BLaER1 (cell line): ENCODE data around the gene AFAP1.

Experiments
- H3K27ac ChIP-seq: shearing (Covaris generic); formaldehyde crosslinking; 2 replicates; pipeline ENCODE4 v1.8.1; 2022
- H3K27me3 ChIP-seq: shearing (Covaris generic); formaldehyde crosslinking; 2 replicates; pipeline ENCODE4 v1.8.1; 2022
- H3K36me3 ChIP-seq: shearing (Covaris generic); formaldehyde crosslinking; 2 replicates; pipeline ENCODE4 v1.8.1; 2022
- H3K4me1 ChIP-seq: shearing (Covaris generic); formaldehyde crosslinking; 2 replicates; pipeline ENCODE4 v1.8.1; 2022
- H3K4me2 ChIP-seq: shearing (Covaris generic); formaldehyde crosslinking; 2 replicates; pipeline ENCODE4 v1.8.1; 2022
- H3K4me3 ChIP-seq: shearing (Covaris generic); formaldehyde crosslinking; 2 replicates; pipeline ENCODE4 v1.8.1; 2022
- H3K9ac ChIP-seq: shearing (Covaris generic); formaldehyde crosslinking; 2 replicates; pipeline ENCODE4 v1.8.1; 2022
- H3K9me3 ChIP-seq: shearing (Covaris generic); formaldehyde crosslinking; 2 replicates; pipeline ENCODE4 v1.8.1; 2022
- H4K20me1 ChIP-seq: shearing (Covaris generic); formaldehyde crosslinking; 2 replicates; pipeline ENCODE4 v1.8.1; 2022
- Cebpa-rat ChIP-seq: shearing (Covaris generic); IDR thresholded peaks from 2 replicates; pipeline ENCODE4 v1.8.1; 2022

Gene AFAP1

GRCh38 chr4:7868892-7869471 is 70.7 kb downstream of the AFAP1 start:
- no peak for TF ChIP-seq Cebpa-rat
- H3K27me3 ChIP-seq, result no peaks in the 10 kb centered on the region
- H3K9me3 ChIP-seq, result no peaks in the 10 kb centered on the region; the same call in 1 of the 2 replicates
- no peaks in the 10 kb centered on the region for H4K20me1 ChIP-seq
- peaks cover 22% of the 10 kb centered on the region; the same call in 1 of the 2 replicates for H3K36me3 ChIP-seq
- peaks cover 13% of the 10 kb centered on the region for H3K4me1 ChIP-seq
- no peak overlapping the region for H3K4me3 ChIP-seq
- no peak overlapping the region for H3K27ac ChIP-seq
- H3K4me2 ChIP-seq, result no peak overlapping the region
- no peak overlapping the region for H3K9ac ChIP-seq

GRCh38 chr4:7868436-7868775 is 71.3 kb downstream of the AFAP1 start:
- TF ChIP-seq Cebpa-rat, result no peak
- Histone ChIP-seq H4K20me1 (no peaks in the 10 kb centered on the region), H3K9ac (no peak overlapping the region), H3K4me1 (peaks cover 13% of the 10 kb centered on the region), H3K36me3 (peaks cover 22% of the 10 kb centered on the region; the same call in 1 of the 2 replicates), H3K4me2 (no peak overlapping the region), H3K4me3 (no peak overlapping the region), H3K27ac (no peak overlapping the region), H3K27me3 (no peaks in the 10 kb centered on the region), H3K9me3 (no peaks in the 10 kb centered on the region; the same call in 1 of the 2 replicates)

GRCh38 chr4:7867701-7868435 is 71.8 kb downstream of the AFAP1 start:
- Histone ChIP-seq H3K4me2 (no peak overlapping the region), H3K4me1 (peaks cover 13% of the 10 kb centered on the region), H4K20me1 (no peaks in the 10 kb centered on the region), H3K36me3 (peaks cover 22% of the 10 kb centered on the region; the same call in 1 of the 2 replicates), H3K9me3 (no peaks in the 10 kb centered on the region; the same call in 1 of the 2 replicates), H3K4me3 (no peak overlapping the region), H3K27me3 (no peaks in the 10 kb centered on the region), H3K9ac (no peak overlapping the region), H3K27ac (no peak overlapping the region)
- TF ChIP-seq Cebpa-rat, result no peak

GRCh38 chr4:7867191-7867590 is 72.5 kb downstream of the AFAP1 start:
- Histone ChIP-seq H4K20me1 (no peaks in the 10 kb centered on the region), H3K9me3 (no peaks in the 10 kb centered on the region; the same call in 1 of the 2 replicates), H3K9ac (no peak overlapping the region), H3K4me1 (peaks cover 9% of the 10 kb centered on the region), H3K27ac (no peak overlapping the region), H3K4me3 (no peak overlapping the region), H3K27me3 (no peaks in the 10 kb centered on the region), H3K36me3 (peaks cover 22% of the 10 kb centered on the region; the same call in 1 of the 2 replicates), H3K4me2 (no peak overlapping the region)
- no peak for TF ChIP-seq Cebpa-rat

- Histone ChIP-seq H3K27ac (no peak overlapping the region), H3K4me1 (no peaks in the 10 kb centered on the region), H3K4me3 (no peak overlapping the region), H4K20me1 (no peaks in the 10 kb centered on the region), H3K36me3 (peaks cover 12% of the 10 kb centered on the region; the same call in 1 of the 2 replicates), H3K9me3 (no peaks in the 10 kb centered on the region; the same call in 1 of the 2 replicates), H3K4me2 (no peak overlapping the region), H3K9ac (no peak overlapping the region), H3K27me3 (no peaks in the 10 kb centered on the region)
- no peak for TF ChIP-seq Cebpa-rat
Measured at GRCh38 chr4:7865533-7865932, 74.1 kb downstream of the AFAP1 start.

DNA sequence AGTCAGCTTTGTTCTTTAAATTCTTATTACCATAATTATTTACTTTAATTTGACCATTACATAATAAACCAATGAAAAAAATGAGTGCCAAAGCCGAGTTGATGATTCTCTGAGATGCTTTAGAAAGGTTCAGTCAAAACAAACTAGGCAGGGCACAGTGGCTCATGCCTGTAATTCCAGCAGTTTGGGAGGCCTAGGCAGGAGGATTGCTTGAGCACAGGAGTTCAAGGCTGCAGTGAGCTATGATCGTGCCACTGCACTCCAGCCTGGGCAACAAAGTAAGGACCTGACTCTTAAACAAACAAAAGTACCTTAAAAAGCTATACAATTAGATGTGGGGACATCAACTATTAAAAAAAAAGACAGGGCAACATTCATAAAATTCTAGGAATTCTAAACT is 75.0 kb downstream of the AFAP1 start:
- Histone ChIP-seq H3K4me1 (no peaks in the 10 kb centered on the region), H4K20me1 (no peaks in the 10 kb centered on the region), H3K27me3 (no peaks in the 10 kb centered on the region), H3K9ac (no peak overlapping the region), H3K9me3 (no peaks in the 10 kb centered on the region), H3K4me2 (no peak overlapping the region), H3K4me3 (no peak overlapping the region), H3K36me3 (peaks cover 11% of the 10 kb centered on the region; the same call in 1 of the 2 replicates), H3K27ac (no peak overlapping the region)
- no peak for TF ChIP-seq Cebpa-rat

DNA sequence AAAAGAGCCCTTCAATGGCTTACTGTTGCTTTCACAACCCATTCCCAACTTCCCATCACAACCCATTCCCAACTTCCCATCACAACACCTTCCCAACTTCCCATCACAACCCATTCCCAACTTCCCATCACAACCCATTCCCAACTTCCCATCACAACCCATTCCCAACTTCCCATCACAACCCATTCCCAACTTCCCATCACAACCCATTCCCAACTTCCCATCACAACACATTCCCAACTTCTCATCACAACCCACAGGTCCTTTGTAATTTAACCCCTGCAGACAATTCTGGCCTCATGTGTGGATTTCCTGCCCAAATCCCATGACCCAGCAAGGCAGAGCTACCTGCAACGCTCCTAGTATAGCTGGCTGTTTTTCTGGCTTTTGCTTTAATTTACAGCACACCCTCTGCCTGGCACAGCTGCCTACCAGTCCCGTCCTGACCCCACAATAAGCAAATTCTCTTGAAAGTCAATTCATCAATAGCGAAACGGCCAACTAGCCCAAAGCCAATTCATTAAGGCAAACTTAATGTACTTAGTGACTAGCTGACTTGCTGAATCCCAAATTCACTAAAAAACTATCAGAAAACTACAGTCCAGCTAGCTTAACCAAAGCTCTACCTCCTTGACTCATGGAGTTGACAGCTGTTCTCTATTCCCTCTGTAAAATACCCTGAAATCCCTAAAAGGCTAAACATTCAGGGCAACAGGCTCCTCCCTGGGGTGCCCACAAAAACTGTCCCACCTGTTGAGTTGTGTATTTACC is 75.6 kb downstream of the AFAP1 start:
- H3K9me3 ChIP-seq, result no peaks in the 10 kb centered on the region
- H4K20me1 ChIP-seq, result no peaks in the 10 kb centered on the region
- H3K4me2 ChIP-seq, result no peak overlapping the region
- H3K4me1 ChIP-seq, result no peaks in the 10 kb centered on the region
- peaks cover 11% of the 10 kb centered on the region; the same call in 1 of the 2 replicates for H3K36me3 ChIP-seq
- TF ChIP-seq Cebpa-rat, result no peak
- no peaks in the 10 kb centered on the region for H3K27me3 ChIP-seq
- H3K9ac ChIP-seq, result no peak overlapping the region
- no peak overlapping the region for H3K27ac ChIP-seq
- H3K4me3 ChIP-seq, result no peak overlapping the region

DNA sequence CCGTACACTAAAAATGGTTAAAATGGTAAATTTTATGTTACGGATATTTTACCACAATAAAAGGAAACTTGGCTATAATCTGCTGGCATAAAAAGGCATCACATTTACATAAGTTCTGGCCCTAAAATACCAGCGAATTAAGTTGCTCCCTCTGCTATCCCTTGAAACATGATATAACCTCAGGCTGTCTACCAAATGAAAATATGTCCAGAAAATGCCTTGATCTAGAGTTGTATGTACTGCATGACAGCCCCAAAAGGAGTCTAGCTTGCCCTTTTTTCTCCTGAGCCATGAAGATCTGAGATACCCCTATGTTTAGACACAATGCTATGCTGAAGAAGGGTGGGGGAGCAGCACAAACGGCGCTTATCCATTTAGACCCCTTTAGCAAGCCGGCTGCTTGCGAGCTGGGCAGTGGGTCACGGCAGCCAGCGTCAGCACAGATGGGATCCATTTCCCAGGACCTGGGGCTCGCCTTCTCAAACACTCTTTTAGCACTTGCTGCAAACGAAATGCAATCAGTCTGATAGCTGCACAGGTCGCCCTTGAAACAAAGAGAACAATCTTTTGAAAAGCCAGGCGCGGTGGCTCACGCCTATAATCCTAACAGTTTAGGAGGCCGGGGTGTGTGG is 77.0 kb downstream of the AFAP1 start:
- Histone ChIP-seq H3K4me1 (no peaks in the 10 kb centered on the region), H3K27ac (no peak overlapping the region), H3K4me2 (no peak overlapping the region), H3K9ac (no peak overlapping the region), H4K20me1 (no peaks in the 10 kb centered on the region), H3K36me3 (peaks cover 11% of the 10 kb centered on the region; the same call in 1 of the 2 replicates), H3K9me3 (no peaks in the 10 kb centered on the region), H3K27me3 (no peaks in the 10 kb centered on the region), H3K4me3 (no peak overlapping the region)
- no peak for TF ChIP-seq Cebpa-rat

DNA sequence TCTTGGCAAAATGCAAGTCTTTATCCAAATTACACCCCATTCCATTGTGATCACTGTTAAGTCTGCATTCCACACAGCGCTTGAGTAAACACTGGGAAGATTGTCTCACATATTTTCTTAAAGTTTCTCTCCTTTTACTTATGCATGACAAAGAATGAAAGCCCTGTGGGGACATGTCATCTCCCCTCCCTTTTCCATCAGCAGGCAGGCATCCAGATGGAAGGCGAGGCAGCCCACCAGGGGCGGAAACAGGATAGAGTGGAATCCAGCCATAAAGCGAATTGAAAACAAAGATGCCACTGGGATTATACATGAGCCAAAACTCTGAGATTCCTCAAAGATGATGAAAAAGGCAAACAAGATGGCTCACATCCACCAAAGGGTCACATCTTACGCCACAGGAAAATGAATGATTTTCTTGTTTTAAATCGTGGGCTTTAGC is 78.2 kb downstream of the AFAP1 start:
- 0 out of 2 replicates have a peak, but pooled peaks cover 5% of the 10 kb centered on the region for H3K36me3 ChIP-seq
- no peaks in the 10 kb centered on the region for H4K20me1 ChIP-seq
- no peak overlapping the region for H3K4me3 ChIP-seq
- TF ChIP-seq Cebpa-rat, result no peak
- no peaks in the 10 kb centered on the region for H3K9me3 ChIP-seq
- no peak overlapping the region for H3K27ac ChIP-seq
- H3K27me3 ChIP-seq, result no peaks in the 10 kb centered on the region
- H3K9ac ChIP-seq, result no peak overlapping the region
- H3K4me1 ChIP-seq, result no peaks in the 10 kb centered on the region
- H3K4me2 ChIP-seq, result no peak overlapping the region
